WERI-Rb-1 (cell line): ENCODE data around the gene TPGS1.

Source experiments
- DNase-seq: peaks from one replicate; pipeline ENCODE4 v3.0.0-alpha.2; 2020
- H3K27ac ChIP-seq: fragments of 250-450 bp; sonication (Bioruptor Pico); 2 replicates; pipeline ENCODE4 v1.5.1; 2020; ENCODE audit warnings: mild to moderate bottlenecking, moderate library complexity
- H3K27me3 ChIP-seq: fragments of 250-450 bp; sonication (Bioruptor Pico); 2 replicates; pipeline ENCODE4 v1.5.1; 2021; ENCODE audit warnings: mild to moderate bottlenecking, low read depth, moderate library complexity; ENCODE audit not compliant: insufficient read depth, severe bottlenecking
- H3K36me3 ChIP-seq: fragments of 250-450 bp; sonication (Bioruptor Pico); 2 replicates; pipeline ENCODE4 v1.5.1; 2020; ENCODE audit warnings: mild to moderate bottlenecking, moderate library complexity
- H3K4me3 ChIP-seq: 2 replicates; pipeline ENCODE4 v1.5.1; 2011; ENCODE audit warnings: low read depth, mild to moderate bottlenecking, control low read depth, low read length
- H3K9me3 ChIP-seq: fragments of 250-450 bp; sonication (Bioruptor Pico); 2 replicates; pipeline ENCODE4 v1.5.1; 2021; ENCODE audit warnings: mild to moderate bottlenecking, moderate library complexity; ENCODE audit not compliant: severe bottlenecking
- TF ChIP-seq, protein P1 (sequence below): IDR thresholded peaks from 2 replicates; pipeline ENCODE4 v1.5.1; 2011; ENCODE audit warnings: low read depth, mild to moderate bottlenecking, control low read depth, inconsistent platforms, low read length

The TPGS1 gene

GRCh38 chr19:555474-555808 lies 48.1 kb downstream of the TPGS1 start:
- no peak for DNase-seq
- TF ChIP-seq, protein P1, sequence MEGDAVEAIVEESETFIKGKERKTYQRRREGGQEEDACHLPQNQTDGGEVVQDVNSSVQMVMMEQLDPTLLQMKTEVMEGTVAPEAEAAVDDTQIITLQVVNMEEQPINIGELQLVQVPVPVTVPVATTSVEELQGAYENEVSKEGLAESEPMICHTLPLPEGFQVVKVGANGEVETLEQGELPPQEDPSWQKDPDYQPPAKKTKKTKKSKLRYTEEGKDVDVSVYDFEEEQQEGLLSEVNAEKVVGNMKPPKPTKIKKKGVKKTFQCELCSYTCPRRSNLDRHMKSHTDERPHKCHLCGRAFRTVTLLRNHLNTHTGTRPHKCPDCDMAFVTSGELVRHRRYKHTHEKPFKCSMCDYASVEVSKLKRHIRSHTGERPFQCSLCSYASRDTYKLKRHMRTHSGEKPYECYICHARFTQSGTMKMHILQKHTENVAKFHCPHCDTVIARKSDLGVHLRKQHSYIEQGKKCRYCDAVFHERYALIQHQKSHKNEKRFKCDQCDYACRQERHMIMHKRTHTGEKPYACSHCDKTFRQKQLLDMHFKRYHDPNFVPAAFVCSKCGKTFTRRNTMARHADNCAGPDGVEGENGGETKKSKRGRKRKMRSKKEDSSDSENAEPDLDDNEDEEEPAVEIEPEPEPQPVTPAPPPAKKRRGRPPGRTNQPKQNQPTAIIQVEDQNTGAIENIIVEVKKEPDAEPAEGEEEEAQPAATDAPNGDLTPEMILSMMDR: no peak
- Histone ChIP-seq H3K4me3 (no peak overlapping the region), H3K9me3 (no peaks in the 10 kb centered on the region), H3K27me3 (no peaks in the 10 kb centered on the region), H3K36me3 (no peaks in the 10 kb centered on the region), H3K27ac (no peak overlapping the region)

- TF ChIP-seq, protein P1: no peak
- Histone ChIP-seq H3K4me3 (no peak overlapping the region), H3K27ac (peak overlapping the region; percentile 65), H3K27me3 (no peaks in the 10 kb centered on the region), H3K9me3 (peaks cover 4% of the 10 kb centered on the region), H3K36me3 (no peaks in the 10 kb centered on the region)
- peak; percentile 60 for DNase-seq
Observed at GRCh38 chr19:556611-557382, 49.5 kb downstream of the TPGS1 start.

GRCh38 chr19:558770-559439 lies 51.6 kb downstream of the TPGS1 start:
- no peak for DNase-seq
- no peaks in the 10 kb centered on the region for H3K27me3 ChIP-seq
- H3K9me3 ChIP-seq: peaks cover 4% of the 10 kb centered on the region
- TF ChIP-seq, protein P1: no peak
- no peaks in the 10 kb centered on the region for H3K36me3 ChIP-seq
- H3K4me3 ChIP-seq: no peak overlapping the region
- no peak overlapping the region for H3K27ac ChIP-seq

DNA sequence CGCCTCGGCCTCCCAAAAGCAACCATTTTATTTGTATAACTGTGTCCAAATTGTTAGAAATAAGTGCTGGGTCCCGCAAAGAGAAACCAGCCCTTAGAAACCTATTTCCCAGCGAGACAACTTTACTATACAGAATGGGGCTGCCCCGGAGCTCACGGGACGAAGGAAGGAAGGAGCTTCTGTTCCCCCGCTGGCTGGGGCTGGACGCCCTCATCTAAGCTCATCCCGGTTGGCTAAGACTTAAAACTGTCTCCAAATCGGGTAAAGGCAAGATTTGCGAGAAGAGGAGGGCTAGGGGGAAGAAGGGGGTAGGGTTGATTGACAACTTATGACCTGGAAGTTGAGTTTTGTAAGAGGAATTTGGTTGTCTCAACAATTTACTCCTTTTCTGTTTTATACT lies 52.8 kb downstream of the TPGS1 start:
- TF ChIP-seq, protein P1: no peak
- Histone ChIP-seq H3K4me3 (no peak overlapping the region), H3K27ac (no peak overlapping the region), H3K27me3 (no peaks in the 10 kb centered on the region), H3K9me3 (peaks cover 4% of the 10 kb centered on the region), H3K36me3 (no peaks in the 10 kb centered on the region)
- no peak for DNase-seq

GRCh38 chr19:566403-566802 lies 59.1 kb downstream of the TPGS1 start:
- Histone ChIP-seq H3K27ac (no peak overlapping the region), H3K4me3 (no peak overlapping the region)
- DNase-seq: no peak

More at GRCh38 chr19:566403-566802, 59.1 kb downstream of the TPGS1 start:
- H3K9me3 ChIP-seq: peaks cover 6% of the 10 kb centered on the region
- TF ChIP-seq, protein P1: no peak
- peaks cover 10% of the 10 kb centered on the region for H3K36me3 ChIP-seq
- no peaks in the 10 kb centered on the region for H3K27me3 ChIP-seq
